Hippocampal formation (tissue), 2 donors: ENCODE results near the gene NGEF.
"Not testable (repeated sequence)": the region's sequence is repeated elsewhere in the genome, so short reads cannot be mapped to it uniquely, and the experiment has no call there.

Experiments used
- DNase-seq, 2 donors: peaks; one replicate each; lab custom pipeline; 2025; lab: John Stamatoyannopoulos, UW

NGEF gene

DNA sequence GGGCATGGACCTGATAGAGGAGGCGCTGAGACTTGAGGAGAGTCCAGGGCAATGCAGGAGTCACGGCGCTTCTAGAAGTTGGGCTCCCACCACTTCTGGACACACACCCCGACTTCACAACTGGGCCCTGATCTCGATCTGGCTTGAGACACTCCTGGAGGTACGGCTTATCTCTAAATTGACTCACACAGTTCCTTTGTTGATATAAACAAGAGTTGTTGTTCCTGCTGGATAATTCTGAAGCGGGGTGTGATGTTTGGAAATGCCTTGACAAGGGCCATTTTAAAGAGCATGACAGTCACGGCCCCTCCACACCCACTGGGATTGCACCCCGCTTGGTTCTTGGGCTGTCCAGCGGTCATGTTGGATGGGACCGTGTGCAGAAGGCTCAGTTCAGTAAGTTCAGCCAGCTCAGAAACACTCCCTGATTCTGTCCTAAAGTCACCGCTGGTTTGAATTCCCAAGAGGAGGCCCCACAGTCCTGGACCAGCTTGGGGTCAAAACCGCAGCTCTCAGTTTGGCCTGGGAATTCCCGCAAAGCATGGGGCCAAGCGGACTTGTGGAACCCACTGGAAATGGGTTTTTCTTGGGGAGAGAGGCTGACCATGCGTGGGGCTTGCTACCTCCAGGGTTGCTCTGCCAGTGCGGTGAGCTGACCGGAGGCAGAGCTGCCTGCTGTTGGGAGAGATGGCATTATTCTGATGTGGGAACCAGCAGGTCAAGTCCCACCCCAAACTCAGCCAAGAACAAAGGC lies 10.1 kb upstream of the NGEF start:
- DNase-seq = no peak

DNA sequence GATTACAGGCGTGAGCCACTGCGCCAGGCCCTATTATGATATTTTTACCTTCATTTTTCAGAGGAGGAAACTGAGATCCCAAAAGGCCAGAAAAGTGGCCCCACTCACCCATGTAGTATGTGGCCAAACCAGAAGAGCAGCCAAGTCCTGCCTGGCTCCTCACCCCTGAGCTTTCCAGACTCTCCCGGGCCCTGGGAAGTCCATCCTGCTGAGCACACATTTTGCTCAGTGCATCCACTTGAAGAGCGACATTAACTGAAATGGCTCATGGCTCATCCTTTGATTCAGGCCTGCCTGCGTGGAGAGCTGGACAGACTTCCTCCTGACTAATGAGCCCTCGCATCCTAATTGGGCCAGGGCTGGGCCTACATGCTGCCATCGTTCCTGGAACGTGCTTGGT lies 9.5 kb upstream of the NGEF start:
- DNase-seq = no peak

- DNase-seq = no peak
Observed at GRCh38 chr2:233021771-233022170, 8.7 kb upstream of the NGEF start.

GRCh38 chr2:233020454-233020853 lies 7.4 kb upstream of the NGEF start:
- DNase-seq = no peak

DNA sequence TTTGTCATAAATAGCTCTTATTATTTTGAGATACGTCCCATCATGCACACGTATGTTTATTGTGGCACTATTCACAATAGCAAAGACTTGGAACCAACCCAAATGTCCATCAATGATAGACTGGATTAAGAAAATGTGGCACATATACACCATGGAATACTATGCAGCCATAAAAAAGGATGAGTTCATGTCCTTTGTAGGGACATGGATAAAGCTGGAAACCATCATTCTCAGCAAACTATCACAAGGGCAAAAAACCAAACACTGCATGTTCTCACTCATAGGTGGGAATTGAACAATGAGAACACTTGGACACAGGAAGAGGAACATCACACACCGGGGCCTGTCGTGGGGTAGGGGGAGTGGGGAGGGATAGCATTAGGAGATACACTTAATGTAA lies 6.6 kb upstream of the NGEF start:
- DNase-seq = not testable (repeated sequence)

- DNase-seq = no peak
Observed at GRCh38 chr2:233017947-233018346, 4.9 kb upstream of the NGEF start.

- no peak for DNase-seq
Observed at GRCh38 chr2:233015019-233015645, 2.1 kb upstream of the NGEF start.

DNA sequence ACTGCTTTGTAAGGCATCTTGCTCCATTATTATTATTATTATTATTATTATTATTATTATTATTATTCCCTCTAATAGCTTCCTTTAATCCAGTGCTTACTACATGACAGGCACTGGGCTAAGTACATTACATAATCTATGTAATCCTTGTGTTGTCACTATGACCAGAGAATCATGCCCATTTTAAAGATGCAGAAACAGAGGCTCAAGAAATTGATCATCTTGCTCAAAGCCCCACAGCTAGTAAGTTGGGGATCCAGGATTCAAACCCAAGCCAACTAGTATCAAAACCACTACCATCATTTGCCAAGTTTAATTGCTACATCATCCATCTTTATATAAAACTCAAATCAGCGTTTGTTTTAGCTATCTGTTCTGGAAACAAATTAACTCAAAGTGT lies 594 bp upstream of the NGEF start:
- DNase-seq = no peak

DNA sequence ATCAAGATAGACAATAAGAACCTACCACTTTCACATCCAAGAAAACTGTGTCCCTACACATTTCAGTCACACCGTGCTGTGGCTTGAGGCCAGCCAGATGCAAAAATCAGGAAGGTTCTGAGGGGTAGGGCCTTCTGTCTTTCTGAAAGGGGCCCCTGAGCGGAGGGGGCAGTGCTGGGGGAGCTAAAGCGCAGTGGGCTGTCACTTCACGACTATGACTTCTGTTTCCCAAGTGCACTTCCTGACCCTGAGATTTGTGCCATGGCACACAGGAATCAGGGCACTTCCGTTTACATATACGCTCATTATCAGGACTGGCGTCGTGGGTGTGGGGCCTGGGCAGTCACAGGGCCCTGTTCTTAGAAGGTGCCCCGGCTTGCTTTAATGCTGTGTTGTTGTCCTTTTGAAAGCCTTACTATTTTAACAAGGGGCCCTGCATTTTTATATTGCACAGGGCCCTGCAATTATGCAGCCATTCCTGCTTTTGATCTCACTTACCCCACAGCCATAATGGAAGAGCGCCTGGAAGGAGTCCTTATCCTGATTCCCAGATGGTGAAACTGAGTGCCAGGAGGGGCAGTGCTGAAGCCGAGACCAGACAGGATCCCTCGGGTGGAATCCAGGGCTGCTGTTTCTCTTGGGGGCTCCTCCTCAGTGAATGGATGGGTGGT lies 620 bp downstream of the NGEF start:
- no peak for DNase-seq

- DNase-seq = no peak
Observed at GRCh38 chr2:233011702-233012131, 1.3 kb downstream of the NGEF start.

- no peak for DNase-seq
Observed at GRCh38 chr2:233011268-233011650, 1.8 kb downstream of the NGEF start.

DNA sequence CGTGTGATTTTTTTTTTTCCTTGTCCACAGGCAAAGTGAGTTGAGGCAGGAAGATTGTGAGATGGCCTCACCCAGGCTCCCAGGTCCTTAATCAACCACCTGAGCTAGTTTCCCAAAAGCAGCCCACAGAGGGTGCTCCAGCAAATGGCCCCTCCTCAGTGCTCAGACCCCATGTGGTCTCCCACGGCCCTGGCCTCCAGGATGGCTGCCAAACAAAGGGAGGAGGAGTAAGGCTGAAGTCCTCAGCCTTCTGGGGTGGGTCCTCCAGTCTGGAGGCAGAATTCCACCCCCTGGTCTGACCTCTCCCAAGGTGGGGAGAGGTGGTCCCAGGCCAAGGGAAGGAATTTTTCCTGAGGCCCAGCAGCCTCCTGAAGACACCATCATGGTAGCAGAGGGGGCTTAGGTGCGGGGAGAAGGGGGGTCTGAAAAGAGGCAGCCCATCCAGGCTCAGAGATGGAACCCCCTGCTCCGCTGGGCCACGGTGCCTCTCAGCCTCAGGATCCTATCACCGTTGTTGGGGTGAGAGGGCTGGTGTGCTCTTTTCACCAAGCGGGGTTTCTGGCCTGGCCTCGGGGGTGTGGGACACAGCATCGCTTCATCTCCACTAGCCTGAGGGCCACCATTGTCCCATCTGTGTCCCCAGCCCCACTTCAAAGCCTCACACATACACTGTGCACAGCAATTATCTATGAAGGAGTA lies 2.3 kb downstream of the NGEF start:
- DNase-seq = no peak

DNA sequence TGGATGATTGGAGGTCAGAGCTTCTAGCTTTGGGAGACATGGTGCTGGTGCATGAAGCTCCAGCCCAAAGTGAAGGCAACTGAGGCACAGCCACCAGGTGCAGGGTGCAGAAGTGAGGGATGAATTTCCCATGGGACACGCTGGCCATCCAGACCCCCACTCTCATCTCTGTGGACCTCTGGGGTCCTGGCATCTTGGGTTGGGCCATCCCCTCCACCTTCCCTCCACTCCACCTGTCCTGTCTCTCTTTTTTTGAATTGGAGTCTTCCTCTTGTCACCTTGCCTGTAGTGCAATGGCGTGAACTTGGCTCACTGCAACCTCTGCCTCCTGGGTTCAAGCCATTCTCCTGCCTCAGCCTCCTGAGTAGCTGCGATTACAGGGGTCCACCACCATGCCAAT lies 3.4 kb downstream of the NGEF start:
- DNase-seq = no peak

DNA sequence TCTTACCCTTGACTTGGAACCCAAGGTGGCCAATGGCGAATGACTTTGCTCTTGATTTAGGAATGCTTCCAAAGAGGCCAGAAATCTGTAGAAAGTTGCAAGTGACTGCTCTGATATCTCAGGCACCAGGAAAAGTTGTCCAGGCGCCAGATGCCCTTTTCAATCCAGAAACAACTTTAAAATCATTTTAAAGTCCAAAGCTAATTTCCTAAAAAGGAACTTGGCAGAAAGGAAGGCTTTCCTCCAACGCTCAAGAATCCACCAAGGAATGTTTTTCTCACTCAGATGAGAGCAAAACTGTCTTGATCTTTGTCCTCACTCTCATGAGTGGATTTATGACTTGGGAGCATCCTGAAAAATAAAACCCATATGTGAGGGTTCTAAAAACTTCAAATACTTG lies 5.3 kb downstream of the NGEF start:
- no peak for DNase-seq

- DNase-seq = no peak
Observed at GRCh38 chr2:233007270-233007669, 5.8 kb downstream of the NGEF start.

GRCh38 chr2:233006648-233007047 lies 6.4 kb downstream of the NGEF start:
- no peak for DNase-seq

DNA sequence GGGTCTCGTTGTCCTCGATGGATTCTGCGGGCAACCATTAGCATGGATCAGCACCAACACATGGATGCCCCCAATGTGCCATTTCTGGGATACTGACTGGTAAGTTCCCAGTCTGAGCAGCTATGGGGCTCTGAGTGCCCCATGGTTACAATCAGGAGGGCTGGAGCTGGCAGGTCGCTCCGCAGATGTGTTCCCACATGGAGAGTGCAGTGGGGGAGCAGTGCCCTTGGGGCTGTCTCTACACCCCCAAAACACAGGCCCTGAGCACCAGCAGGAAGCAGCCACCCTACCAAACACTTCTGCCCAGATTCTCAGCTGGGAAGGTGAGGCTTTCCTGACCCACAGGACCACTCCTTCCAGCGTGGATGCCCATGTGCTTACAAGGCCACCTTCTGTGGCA lies 8.0 kb downstream of the NGEF start:
- no peak for DNase-seq

DNA sequence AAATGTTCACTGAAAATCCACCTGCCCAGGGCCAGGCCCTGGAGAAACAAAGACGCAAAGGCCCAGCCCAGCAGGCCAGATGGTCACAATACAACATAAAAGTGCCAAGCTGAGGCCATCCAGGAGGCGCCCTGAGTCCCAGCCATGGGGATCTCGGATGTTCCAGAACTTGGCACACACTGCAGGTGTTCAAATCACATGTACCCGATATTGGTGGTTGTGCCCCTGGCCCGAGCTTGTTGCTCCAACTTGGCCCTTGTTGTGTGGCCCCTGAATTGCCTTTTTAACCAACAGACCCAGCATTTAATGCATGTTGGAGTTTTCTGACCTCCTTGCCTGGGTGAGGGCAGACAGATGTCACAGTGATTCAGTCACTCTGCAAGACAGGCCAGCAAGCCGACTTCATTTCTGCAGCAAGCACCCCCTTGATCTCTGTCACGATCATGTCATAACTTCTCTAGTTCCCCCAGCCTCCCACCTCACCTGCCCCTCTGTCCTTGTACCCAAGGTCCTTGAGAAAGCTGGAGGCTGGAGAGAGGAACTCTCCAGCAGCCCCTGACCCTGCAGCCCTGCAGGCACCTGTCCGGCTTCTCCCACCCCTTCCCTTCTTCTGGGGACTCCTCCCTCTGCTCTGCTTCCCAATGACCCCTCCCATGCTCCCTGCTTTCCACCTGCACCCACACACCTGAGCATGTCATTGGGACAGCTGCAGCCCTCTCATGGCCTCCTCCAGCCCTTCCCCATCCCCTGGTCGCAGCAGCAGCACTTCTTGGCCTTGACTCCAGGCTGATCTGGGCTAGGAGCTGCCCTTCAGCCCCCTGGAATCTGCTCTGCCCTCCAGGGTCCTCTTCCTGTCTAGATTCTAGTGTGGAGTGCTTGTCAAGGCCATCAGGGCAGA lies 9.1 kb downstream of the NGEF start:
- DNase-seq = no peak

GRCh38 chr2:233002829-233003657 lies 10.0 kb downstream of the NGEF start:
- DNase-seq = no peak

GRCh38 chr2:233000886-233001750 lies 11.9 kb downstream of the NGEF start:
- DNase-seq = no peak
